Measurements from ENCODE around the gene ERBIN.
"Not testable (repeated sequence)": the region's sequence is repeated elsewhere in the genome, so short reads cannot be mapped to it uniquely, and the experiment has no call there.

The ERBIN gene

DNA sequence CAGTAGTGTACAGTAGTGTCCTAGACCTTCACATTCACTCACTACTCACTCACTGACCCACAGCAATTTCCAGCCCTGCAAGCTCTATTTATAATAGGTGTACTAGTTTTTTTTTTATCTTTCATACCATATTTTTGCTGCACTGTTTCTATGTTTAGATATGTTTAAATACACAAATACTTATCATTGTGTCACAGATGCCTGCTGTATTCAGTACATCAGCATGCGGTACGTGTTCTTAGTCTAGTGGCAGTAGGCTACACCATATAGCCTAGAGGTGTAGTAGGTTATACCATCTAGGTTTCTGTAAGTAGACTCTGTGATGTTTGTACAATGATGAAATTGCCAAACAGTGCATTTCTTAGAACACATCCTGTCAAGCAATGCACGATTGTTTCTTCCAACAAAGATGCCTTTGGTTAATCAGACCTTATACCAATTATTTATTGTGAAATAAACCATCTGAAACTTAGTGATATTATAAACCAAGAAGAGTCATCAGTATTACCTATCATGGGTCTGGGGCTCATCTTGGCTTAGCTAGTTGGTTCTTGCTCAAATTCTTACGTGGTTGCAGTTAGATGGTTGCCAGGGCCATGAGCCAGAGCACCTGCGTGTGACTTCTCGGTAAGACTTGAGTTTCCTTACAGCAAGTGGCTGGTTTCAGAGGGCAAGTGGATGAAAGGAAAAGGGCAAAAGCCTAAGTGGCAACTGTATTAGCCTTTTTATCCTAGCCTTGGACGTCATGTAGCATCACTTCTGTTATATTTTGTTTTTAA is 41.1 kb downstream of the ERBIN start:
- DNase-seq (ENCODE audit: low read depth) = no peak

DNA sequence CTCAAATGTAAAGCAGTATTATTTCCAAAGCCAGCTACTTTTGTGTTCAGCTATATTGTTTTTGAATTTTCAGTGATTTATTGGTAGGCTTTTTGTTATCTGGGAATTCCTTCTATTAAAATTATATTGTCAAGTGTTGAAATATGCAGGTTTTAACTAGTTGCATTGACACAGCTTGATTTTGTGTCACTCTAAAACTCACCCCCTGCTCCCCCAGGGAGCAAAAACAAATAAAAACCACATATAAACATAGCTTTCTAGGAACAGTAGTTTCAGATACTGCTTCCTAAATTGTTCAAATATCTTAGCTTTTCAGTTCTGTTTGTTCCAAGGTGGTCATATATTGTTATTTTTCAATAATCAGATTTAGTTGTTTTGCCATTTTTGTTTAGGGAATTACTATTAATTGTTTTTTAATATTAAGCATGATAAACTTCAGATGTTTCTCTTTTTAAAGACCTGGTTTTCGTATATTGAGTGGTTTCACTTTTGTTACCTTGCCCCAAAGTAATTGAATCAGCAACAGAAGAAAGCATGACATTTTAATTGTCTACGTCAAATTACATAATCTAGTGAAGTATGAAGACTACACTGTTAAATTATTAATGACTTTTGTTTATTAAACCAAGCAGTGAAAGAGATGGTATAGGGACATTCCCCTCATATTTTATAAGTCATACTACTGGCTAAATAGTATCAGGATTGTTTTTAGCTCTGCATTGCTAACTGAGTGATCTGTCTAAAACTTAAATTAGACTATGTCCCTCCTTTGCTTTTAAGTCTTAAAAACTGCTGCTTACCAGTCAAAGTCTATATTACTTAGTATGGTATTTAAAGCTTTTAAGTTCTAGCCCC is 43.4 kb downstream of the ERBIN start:
- DNase-seq (ENCODE audit: low read depth) = no peak

DNA sequence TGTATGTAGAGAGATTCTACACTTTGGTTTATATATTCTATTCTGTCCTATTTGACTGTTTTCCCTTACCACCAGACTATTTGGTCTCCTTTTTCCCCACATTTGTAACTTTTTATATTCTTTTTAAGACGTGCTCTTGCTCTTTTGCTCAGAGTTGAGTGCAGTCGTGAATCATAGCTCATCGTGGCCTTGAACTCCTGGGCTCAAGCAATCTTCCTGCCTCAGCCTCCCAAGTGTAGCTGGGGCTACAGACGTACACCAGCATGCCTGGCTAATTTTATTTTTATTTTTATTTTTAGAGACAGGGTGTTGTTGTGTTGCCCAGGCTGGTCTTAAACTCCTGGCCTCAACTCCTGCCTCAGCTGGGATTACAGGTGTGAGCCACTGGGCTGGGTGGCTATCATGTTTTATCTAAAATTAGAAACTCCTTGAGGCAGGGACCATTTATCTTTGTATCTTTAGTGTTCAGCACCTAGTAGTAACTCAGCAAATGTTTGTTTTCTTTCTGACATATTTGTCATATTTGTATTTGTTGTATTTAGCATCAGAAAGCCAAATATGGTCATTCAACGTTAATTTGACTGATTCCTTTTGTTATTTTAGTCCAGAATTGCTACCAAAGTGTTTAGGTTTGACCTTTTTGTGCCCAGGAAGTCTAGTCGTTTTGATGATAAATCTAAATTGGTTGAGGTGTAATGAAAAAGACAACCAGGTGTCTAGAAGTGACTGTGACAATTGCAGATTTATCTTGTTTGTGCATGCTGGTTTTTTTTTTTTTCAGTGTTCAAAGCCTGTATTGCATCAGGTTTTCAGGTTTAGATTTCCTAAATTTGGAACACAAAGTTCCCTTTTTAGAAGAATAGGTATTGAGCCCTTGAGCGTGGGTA is 44.3 kb downstream of the ERBIN start:
- DNase-seq (ENCODE audit: low read depth) = no peak

DNA sequence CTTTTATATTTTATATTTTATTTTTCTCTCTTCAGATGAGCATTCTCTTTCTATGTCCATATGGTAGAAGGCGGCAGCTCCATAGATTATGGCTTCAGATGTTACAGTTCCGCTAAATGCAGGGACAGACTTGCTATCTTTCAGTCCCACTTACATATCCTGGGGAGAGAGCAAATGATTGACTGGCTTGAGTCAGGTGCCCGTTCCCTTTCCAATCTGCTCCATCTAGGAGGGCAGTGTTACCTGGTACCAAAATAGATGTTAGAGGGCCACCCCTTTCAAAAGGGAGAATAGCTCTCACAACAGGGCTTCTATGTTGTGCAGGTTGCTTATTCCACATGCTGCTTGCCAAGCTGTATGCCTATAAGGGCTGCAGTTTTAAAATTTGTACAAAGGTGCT is 45.3 kb downstream of the ERBIN start:
- no peak for DNase-seq (ENCODE audit: low read depth)

DNA sequence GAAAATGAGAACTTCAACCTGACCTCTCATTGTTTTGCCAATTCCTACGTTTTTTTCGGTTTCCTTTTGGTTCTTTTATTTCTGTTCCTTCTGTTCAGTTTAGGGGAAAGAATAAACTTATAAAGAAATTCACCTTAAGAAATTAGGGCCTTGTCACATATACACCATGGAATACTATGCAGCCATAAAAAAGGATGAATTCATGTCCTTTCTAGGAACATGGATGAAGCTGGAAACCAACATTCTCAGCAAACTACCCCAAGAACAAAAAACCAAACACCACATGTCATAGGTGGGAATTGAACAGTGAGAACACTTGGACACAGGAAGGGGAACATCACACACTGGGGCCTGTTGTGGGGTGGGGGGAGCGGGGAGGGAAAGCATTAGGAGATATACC is 46.5 kb downstream of the ERBIN start:
- not testable (repeated sequence) for DNase-seq (ENCODE audit: low read depth)

DNA sequence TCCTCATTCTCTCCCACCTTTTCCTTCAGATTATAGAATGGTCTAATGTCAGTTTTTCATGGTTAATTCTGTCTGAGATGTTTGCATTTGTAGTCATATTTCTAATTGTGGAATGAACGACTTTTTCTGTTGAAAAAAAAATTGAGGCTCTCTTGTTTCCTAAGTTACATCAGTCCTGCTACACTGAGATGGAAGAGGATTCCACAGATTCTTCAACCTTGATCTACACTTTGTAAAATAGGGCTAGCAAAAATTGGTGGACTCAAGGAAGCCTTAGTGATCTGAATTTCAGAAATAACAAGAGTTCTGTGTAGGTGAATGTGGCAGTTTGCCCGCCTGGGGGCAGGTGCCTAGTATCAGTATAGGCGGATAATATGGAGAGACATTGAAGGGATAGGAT is 51.9 kb downstream of the ERBIN start:
- DNase-seq (ENCODE audit: low read depth) = no peak

DNA sequence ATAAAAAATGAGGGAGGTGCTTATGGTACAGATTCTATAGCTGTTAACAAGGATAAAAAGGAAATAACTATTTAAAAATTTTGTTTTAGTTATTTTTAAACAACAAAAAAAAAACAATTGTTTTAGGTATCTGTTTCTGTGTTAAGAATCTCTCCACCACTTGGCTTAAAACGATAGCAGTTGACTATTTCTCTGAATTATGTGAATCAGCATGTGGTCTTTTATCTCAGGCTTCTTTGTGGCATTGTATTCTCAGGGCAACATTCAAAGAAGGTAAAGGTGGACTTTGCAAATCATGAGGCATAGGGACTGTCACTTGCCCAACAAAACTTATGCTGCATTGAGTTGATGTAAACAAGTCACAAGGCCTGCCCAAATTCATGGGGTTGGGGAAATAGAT is 55.2 kb downstream of the ERBIN start:
- DNase-seq (ENCODE audit: low read depth) = no peak

DNA sequence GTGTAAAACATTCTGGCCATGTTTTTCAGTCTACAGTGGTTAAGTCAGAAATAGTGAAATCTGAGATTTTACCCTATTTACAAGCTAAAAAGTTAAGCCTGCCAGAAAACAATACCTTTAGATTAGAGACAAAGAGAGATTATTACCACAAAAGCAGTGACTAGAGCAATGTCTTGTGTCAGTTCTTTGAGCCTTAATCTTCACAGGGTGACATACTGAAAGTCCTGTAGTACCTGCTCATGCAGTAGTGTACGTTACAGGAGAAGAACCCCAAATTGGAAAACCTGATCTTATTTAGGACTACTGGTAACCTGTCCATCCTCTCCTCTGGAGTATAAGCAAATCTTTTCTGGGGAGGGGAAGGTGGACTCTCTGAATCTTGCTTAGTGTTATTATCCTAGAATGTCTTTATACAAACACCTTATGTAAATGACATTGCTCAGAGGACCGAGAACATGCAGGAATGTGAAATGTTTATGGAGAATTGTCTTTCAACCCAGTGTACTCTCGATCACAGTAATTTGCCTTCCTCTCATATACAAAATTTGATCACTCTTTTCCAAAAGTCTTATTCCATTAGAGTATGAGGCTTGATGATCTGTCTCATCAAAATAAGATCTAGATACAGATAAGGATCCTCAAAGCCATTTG is 55.7 kb downstream of the ERBIN start:
- no peak for DNase-seq (ENCODE audit: low read depth)

DNA sequence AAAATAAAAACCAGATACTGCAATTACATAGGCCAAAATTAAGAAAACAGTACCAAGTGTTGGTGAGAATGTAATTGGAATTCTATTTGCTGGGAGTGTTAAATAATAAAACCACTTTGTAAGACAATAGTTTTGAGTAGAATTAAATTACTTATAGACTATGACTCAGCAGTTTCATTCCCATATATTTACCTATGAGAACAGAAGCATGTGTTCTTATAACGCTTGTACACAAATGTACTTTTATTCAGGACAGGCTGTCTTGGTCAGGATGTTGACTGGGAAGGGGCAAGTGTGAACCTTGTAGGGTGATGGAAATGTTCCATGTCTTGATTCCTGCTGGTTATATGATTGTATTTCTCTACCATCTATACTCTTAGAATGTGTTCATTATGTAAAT is 56.3 kb downstream of the ERBIN start:
- DNase-seq (ENCODE audit: low read depth) = no peak

DNA sequence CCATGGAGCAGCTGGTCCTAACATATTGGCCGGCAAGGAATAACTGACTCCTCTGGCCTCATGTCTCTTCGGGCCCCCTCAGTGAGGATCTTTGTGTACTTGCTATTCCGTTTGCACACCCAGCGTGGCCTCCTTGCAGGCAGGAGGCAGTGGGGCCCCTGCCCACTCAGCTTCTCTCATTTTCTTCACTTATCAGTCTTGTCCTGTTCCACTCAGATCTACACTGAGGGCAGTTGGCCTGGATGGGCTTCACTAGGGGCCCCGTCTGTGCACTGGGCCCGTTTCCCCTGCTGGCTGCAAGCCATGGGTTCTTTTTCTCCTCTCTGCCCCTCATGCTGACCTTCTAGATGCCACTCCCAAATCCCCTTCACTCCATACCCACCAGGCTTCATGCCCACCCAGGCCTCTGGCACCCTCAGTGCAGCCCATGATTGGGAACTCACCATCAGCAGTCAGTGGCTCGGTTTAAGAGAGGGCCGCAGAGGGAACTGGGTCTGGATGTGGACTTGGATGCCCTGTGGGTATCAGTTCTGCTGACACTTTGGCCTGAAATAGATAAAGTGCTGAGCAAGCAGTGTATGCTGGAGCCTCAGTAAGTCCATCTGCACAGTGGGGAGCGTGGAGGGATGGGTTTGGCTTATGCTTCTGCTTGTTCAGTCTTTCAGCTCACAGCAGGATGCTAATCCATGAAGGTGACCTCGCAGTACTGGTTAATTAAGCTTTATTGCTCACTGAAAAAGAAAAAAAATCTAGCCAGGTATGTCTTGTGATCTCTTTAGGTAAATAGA is 57.9 kb downstream of the ERBIN start:
- no peak for DNase-seq (ENCODE audit: low read depth)

DNA sequence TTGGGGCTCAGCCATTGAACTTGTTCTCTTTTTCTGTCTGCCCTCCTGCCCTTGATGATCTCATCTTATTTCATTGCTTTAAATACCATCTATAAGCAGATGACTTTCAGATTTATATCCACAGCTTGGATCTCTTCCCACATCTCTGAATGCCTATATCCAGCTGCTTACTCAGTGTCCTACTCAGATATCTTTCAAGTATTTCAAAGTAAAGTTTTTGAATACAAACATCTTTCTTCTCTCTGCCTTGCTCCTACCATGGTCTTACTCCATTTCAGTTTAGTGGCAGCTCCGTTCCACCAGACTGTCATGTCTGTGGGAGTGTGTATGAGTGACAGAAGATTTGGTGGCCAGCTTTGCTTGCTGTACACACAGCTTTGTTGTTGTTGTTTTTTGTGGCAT is 59.7 kb downstream of the ERBIN start:
- peak; percentile 66 for DNase-seq (ENCODE audit: low read depth)

DNA sequence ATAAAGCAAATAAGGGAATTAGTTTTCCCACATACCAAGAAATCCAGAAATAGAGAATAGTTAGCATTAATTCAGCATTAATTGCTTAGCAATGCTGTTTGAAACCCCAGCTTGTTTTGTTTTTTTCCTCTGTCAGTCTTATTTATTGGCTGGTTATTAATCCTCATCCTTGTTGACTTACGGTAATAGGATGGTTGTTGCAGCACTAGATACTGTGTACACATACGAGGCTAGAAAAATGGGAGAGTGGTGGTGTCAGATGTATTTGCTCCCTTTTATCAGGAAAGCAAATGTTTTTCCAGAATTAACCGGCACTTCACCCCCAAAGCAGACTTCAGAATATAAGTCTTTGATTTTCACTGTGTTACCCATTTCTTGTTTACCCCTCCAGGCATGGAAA is 60.4 kb downstream of the ERBIN start:
- DNase-seq (ENCODE audit: low read depth) = no peak

DNA sequence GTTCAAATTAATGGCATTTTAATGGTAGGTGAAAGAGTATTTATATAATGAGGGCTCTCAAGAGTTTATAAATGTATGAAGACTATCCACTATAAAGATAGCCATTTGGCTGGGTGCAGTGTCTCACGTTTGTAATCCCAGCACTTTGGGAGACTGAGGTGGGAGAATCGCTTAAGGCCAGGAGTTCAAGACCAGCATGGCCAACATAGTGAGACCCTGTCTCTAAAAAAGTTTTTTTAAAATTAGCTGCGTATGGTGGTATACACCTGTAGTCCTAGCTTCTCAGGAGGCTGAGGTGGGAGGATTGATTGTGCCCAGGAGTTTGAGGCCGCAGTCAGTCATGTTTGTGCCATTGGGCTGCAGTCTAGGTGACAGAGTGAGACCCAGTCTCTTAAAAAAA is 61.6 kb downstream of the ERBIN start:
- DNase-seq (ENCODE audit: low read depth) = no peak

DNA sequence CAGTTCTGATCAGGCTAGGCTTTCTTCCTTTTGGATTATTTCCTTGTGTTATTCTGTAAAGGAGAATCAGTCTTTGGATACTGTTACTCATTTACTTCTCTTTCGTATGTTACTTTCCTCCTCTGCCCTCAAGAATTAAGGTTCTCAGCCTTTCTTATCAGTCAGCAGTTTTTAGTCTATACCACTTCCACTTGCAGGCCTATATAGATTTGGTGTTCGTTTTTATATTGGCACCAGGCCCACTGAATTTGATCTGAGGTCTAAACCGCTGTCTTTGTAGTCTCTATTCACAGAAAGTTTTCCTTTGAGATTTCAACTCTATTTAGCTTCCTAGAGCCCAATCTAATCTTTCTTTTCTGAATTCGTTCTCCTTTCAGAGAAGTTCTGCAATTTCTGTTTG is 62.8 kb downstream of the ERBIN start:
- DNase-seq (ENCODE audit: low read depth) = no peak

DNA sequence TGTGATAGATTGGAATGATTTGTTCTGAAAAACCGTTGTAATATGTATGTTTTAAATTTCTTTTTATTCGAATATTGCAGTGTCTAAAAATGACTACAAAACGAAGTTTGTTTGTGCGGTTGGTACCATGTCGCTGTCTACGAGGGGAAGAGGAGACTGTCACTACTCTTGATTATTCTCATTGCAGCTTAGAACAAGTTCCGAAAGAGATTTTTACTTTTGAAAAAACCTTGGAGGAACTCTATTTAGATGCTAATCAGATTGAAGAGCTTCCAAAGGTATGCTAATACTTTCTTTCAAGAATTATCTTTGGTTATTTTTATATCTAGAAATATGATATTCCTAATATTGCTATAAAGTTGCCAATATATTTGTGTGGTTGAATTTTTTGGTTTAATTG is 66.3 kb downstream of the ERBIN start:
- DNase-seq (ENCODE audit: low read depth) = no peak

DNA sequence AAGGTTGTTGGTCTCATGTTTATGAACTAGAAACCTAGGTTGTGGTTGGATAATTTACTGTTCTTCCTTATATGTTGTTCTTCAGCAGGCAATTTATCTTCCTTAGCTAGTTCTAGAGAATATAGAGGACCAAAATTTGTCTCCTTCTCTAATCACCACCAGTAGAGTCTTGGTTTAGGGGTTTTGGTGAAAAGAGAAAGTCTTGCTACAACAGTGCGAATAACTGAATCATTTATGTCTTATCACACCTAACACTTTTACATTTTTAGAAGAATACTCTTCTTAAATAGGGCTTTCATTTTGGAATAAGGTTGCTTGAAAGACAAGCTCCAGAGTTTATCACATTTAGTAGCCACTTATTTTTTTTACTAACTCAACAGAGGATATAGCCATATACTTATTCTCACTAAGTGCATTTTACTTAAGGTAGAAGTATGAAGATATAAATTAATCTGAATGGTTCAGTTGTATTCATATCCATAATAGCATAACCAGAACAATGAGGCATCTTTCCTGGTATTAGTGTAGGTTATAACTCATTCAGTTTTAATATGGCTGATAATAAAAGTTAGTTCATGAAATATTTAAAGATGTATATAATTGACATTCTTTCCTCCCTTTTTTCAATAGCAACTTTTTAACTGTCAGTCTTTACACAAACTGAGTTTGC is 67.9 kb downstream of the ERBIN start:
- no peak for DNase-seq (ENCODE audit: low read depth)

DNA sequence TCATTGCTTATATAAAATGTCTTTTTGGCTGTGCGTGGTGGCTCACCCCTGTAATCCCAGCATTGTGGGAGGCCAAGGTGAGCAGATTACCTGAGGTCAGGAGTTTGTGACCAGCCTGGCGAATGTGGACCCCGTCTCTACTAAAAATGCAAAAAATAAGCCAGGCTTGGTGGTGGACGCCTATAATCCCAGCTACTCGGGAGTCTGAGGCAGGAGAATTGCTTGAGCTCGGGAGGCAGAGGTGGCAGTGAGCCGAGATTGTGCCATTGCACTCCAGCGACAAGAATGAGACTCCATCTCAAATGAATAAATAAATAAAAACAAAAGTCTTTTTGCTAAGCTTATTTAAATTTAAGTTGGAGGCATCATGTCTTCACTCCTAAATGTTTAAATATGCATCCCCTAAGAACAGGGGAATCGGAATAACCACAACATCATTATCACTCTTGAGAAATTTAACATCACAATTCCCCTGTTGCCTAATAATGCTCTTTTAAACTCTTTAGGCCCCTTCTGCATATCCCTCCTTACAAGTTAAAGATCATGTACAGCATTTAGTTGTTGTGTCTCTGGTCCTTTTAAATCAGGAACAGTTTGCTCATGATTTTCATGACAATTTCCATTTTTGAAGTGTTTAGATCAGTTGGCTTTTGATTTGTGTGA is 72.8 kb downstream of the ERBIN start:
- no peak for DNase-seq (ENCODE audit: low read depth)

DNA sequence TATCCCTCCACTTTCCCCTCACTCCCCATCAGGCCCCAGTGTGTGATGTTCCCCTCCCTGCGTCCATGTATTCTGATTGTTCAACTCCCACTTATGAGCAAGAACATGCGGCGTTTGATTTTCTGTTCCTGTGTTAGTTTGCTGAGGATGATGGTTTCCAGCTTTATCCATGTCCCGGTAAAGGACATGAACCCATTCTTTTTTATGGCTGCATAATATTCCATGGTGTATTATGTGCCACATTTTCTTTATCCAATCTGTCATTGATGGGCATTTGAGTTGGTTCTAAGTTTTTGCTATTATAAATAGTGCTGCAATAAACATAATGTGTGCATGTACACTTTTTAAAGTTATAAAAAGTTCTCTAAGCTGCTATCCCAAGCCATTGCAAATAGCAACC is 75.6 kb downstream of the ERBIN start:
- no peak for DNase-seq (ENCODE audit: low read depth)

DNA sequence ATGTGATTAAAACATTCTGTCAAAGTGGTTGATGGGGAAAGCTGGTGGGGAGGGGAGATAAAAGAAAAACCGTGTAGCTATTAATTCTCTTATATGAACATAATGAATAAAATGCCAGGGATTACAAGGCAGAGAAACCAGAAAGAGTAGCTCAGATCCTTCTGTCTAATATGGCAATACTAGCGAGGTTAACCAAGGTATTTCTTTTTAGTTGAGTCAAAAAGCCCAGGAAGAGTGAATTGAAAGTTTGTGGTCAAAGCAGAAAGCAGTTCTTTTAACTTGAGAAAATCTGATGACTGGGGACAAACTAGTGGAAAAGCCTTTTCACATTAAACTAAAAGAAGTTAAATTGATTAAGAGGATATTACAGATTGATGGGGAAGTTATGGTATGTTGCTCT is 76.0 kb downstream of the ERBIN start:
- no peak for DNase-seq (ENCODE audit: low read depth)

DNA sequence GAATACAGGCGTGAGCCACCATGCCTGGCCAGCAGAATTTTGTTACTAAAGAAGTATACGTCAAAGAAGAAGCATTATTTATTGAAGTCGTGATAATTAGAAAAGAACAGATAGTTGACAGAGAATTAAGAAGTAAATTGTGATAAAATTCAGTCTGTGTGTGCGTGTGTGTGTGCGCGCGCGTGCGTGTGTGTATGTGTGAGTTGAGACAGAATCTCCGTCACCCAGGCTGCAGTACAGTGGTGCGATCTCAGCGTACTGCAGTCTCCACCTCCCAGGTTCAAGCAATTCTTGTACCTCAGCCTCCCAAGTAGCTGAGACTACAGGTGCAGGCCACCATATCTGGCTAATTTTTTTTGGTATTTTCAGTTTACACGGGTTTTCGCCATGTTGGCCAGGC is 77.8 kb downstream of the ERBIN start:
- no peak for DNase-seq (ENCODE audit: low read depth)
